ENCODE data around the gene RASSF3.

Gene RASSF3

DNA sequence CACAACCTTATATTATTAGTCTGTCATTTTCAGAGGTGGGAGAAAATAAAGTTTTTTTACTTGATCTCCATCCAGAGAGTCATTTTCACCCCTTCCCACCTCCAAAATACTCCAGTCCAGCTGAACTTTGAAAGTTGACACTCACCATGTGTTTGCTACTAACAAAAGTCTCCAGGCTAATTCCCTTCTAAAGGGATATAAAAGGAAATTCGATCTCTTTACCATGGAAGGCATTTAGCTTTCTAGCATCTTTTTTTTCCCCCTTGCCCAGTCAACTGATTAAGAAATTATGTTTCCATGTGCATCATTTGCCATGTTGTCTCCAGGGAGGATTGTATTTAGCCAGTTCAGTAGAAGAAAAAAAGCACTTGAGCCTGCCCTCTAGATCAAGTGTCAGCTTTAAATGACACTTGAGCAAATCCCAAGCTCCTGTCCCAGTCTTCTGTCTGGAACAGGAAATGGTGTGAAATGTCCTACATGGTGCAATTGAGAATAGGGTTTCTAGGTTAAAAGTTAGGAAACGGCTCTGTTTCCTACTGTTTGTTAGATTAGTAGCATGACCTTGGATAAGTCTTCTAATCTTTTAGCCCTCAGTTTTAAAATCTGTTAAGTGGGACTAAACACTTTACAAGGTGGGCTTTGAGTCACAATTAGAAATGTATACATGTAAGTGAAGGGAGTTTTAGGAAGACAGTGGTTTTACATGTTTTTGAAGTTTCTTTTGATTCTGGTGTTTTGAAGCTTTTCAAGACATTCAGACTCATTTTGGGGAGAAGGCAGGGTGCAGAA is 81.7 kb downstream of the RASSF3 start:
- no peak for DNase-seq (ENCODE audit: low read depth)

DNA sequence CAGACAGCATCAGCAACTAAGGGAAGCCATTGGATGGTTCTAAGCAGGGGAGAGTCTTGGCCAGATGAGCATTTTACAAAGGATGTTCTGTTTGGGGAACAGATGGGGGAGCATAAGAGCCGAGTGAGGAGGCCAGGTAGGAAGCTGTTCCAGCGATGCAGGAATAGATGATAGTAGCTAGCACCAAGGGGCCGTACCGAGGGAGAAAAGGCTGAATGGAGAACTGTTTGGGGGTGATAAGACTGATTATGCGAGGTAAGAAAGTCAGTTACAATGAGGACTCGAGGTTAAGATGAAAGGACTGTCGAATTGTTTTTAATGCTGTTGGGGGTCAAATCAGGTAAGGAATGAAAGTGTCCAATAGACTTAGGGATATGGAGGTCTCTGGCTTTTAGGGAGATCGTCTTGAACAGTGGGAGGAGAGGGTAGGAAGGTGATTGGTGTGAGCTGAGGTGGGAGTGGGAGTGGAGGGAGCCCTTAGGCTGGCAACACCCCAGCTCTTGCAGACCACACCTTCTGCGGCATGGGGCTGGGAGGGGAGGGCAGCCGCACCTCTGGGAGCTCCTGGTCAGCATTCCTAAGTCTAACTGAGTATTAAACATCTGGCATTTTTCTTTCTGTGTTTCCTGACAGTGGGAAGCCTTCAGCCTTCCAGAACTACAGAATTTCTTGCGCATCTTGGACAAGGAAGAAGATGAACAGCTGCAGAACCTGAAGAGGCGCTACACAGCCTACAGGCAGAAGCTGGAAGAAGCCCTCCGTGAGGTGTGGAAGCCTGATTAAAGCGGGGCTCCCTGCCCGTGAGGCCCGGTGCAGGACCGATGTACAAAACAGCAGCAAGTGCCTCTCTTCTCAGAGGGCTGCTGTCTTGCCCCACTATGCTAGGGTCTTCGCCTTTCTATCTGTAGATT is 84.1 kb downstream of the RASSF3 start:
- no peak for DNase-seq (ENCODE audit: low read depth)

DNA sequence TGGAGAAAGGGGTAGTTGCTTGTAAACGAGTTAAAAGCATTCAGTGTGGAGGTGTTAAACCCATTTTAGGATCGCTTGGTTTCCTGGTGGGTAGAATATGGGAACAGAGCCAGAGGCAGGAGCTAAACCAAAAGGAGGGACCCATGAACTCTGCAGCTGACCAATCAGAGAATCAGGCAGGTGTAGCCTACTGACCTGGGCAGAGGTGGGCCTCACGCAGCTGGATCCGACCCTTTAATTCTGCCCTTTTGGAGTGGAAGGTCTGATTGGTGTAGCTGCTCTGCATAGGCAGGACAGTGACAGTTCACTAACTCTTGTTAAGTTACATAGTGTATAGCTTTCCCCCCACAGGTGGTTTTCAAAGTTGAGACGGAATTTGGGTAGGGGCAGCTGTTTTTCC is 85.3 kb downstream of the RASSF3 start:
- DNase-seq (ENCODE audit: low read depth) = no peak

DNA sequence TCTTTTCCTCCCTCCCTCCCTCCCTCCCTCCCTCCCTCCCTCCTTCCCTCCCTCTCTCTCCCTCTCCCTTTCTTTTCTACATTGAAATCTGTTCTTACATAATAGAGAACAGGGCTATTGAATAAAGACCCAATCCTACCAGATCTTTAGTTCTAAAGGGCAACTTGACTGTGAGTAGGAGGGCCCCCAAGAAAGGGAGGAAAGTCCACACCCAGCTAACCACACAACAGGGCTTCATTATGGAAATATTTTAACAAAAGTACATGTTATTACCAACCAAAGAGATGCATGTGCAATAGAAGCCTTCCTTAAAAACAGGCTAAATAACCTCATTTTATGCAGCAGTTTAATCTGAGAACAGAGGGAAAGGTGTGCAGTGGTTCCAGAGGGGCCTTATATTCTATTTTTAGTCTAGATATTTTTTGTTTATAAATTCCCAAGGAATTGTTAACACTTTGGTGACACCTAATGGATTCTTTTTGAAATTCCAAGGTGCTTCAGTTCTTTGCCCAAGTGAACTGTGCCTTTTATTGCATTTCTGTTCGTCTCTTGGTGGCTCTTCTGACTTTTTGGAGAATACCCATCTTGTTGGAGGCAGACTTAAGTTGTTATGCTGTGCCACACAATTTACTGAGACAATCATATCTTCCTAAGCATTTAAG is 85.9 kb downstream of the RASSF3 start:
- DNase-seq (ENCODE audit: low read depth) = no peak

DNA sequence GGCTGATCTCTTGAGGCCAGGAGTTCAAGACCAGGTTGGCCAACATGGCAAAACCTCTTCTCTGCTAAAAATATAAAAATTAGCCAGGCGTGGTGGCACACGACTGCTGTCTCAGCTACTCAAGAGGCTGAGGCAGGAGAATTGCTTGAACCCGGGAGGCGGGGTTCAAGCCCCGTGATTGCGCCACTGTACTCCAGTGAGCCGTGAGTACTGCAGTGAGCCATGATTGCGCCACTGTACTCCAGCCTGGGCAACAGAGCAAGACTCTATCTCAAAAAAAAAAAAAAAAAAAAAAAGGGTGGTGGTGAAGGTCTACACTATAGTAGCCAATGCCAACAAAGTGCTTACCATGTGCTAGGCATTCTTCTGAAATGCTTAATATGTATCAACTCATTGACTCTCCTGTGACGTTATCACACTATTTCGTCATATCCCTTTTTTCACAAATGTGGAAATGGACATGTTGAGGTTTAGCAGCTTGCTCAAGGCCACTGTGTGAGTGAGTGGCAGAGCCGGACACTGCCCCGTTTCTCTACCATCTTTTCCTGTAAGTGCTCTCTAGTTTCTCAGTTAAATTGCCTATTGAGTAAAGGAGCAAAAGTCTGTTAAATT is 89.3 kb downstream of the RASSF3 start:
- no peak for DNase-seq (ENCODE audit: low read depth)

DNA sequence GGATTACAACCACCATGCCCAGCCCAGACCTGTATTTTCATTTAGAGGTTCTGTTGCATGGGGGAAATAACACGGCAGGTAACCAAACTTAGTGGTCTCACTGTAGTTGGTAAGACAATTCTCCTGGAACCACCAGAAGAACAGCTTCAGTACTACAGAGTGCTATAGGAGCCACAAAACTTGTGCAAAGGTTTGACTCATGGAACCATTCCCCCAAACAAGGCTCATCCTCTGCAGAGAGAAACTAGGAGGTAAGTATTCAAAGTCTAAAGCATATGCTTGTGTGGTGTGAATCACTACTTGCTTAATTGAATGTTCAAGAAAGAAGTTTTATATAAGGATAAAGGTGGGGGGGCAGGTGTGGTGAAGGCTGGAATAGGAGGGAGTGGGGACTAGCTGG is 90.2 kb downstream of the RASSF3 start:
- DNase-seq (ENCODE audit: low read depth) = no peak

DNA sequence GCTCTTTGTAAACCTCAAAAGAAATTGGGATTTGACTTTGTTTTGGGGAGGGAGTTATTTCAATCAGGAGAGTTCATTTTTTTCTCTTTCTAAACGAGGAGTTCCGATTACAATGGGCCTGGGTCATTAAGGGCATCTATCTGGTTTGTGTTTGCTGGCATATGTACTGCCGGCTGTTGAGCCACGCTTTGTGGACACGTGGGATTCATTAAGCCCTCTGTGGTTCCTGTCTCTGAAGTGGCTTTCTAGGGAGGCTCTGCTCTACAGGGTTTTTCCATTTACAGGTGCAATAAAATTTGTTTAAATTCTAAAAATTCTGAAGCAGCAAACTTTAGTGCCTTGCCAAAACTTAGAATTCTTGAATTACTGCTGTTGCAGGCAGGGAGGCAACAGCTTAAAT is 91.0 kb downstream of the RASSF3 start:
- no peak for DNase-seq (ENCODE audit: low read depth)

DNA sequence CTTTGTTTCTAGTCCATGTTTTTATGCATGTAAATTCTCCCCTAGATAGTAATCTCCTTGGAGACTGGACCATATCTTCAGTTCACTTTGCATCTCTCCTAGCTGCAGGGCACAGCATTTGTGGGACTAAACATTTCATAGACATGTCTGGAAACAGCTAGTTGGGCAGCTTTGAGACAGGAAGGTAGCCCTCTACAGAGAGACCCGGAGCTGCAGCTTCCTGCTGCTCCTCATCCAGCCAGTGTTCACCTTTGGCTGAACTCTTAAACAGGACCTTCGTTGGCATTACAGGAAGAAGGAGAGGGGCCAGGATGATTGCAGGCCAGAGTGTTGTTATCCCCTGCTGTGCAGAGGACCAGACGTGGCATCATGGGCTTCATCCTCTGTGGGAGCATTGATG is 96.0 kb downstream of the RASSF3 start:
- DNase-seq (ENCODE audit: low read depth) = no peak

DNA sequence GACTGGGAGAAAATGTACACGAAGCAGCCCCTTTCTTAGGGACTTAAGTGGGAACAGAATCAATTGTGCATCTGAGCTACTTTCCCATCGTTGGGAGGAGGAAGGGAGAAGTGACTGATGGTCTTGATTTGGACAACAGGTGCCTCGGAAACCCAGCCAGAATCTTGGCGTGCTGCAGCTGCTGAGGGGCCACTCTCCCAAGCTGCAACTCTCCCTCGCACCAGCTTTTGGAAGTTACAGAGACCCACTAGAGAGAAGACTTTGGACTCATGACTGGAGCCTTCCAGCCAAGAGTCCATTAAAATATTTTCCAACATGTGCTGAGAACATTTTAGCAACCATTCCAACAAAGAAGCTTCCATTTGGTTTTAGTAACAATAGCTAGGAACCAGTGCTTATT is 96.6 kb downstream of the RASSF3 start:
- no peak for DNase-seq (ENCODE audit: low read depth)

DNA sequence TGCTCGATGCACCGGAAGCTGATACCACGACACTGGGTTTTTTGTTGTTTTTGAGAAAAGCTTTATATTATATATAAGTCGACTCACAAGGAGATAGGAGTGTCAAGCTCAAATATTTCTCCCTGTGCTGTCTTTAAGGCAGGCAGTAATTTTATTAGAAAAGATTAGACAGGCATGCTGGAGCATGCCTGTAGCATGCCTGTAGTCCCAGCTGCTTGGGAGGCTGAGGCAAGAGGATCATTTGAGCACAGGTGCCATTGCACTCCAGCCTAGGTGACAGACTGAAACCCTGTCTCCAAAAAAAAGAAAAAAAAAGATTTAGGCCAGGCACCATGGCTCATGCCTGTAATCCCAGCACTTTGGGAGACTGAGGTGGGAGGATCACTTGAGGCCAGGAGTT is 97.1 kb downstream of the RASSF3 start:
- no peak for DNase-seq (ENCODE audit: low read depth)

DNA sequence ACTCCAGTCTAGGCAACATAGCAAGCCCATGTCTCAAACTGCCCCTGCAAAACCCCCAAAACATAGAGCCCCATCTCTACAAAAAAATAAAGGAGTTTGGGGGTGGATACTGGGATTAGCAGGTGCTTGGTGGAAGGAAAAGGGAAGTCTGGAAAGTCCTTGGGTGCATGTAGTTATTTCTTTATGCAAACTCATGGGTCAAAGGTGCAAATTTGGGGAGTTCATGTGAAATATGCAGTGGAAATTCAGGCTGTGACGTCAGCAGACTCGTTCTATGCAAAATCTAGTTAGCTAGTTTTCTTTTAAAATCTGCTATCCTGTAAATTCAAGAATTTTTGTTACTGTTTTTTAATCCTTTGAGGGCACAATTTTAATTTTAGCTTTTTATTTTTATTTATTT is 97.6 kb downstream of the RASSF3 start:
- no peak for DNase-seq (ENCODE audit: low read depth)

DNA sequence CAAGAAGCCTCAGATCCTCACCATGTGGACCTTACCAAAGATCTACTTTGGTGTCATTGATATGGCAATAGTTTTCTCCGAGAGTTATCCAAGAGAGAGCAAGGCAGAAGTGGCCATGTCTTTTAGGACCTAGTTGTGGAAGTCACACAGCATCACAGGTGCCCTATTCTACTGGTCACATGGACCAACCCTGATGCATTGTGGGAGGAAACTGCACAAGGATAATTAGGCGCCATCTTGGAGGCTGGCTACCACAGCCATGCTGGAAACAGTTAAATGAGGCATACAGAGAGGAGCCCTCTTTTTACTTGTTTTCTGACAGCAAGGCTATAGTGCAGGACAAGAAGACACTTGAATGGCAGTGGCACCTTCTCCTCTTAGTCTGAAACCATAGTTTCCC is 99.1 kb downstream of the RASSF3 start:
- DNase-seq (ENCODE audit: low read depth) = no peak

DNA sequence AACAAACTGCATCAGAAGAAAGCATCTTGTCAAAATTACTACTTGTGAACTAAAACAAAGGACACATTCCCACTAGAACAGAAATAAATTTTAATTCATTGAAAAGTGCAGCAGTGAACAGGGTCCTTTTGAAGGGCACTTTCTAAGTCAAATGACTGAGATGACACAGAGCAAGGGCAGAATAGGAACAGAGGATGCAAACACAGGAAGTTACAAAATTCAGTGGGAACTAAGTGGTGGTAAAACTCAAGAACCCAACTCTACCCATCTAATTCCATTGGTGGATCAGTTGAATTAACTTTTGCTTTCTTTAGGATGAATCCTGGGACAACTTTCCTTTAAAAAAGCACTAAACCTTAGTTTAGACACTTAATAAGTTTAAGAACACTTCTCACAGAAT is 103.1 kb downstream of the RASSF3 start:
- DNase-seq (ENCODE audit: low read depth) = no peak

DNA sequence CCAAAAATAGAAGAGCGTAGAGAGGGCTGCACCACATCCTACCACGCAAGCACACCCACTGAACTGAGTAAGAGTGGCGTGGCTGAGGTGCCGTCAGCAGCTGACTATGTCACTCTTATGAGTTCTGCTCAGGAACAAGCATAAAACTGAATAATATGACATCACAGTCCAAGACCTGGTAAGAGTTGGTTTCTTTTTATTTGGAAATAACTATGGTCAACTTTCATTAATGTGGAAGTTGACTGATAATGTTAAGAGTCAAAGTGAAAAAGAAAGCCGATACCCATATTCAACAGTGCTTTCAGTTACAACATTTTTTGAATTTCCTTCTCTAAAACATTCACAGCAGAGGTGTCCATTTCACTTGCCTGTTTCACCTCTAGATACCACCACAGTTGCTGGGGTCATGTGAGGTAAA is 104.3 kb downstream of the RASSF3 start:
- no peak for DNase-seq (ENCODE audit: low read depth)

DNA sequence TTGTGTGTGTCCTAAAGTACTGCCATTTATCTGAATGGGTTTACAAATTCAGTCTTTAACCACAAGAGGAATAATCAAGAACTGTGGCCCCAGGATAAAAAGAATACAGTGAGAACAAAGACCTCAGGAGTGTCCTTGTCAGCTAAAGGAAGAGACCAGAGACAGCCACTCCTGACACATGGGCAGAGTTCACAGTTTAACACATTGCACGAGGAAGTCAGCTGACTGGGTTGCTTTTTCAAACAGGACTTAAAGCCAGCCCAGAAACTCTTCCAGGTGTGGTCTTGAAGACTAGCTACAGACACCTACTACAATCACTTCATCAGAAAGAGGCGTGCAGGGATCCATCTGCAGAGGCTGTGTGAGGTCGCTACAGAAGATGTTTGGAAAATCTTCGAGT is 106.1 kb downstream of the RASSF3 start:
- DNase-seq (ENCODE audit: low read depth) = no peak

DNA sequence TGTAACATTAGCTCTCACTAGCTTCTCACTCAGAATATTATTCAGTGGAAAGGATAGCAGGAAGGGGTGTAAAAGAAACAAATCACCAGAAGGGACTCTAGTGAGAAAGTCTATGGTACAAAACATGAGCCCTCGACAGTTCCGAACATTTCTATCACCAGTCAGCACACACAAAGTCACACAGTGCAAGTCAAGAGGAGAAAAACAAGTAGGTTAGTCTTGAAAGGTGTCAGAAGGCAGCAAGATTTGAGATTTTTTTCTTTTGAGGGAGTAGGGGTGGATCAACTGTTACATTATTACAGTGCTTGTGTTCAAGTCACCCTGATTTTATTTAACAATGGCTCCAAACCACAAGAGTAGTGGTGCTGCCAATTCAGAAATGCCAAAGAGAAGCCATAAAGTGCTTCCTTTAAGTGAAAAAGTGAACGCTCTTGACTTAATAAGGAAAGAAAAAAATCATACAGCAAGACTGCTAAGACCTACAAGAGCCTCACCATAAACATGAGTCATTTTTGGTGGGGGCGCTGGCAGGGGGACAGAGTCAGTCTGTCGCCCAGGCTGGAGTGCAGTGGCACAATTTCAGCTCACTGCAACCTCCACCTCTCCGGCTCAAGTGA is 106.7 kb downstream of the RASSF3 start:
- no peak for DNase-seq (ENCODE audit: low read depth)

DNA sequence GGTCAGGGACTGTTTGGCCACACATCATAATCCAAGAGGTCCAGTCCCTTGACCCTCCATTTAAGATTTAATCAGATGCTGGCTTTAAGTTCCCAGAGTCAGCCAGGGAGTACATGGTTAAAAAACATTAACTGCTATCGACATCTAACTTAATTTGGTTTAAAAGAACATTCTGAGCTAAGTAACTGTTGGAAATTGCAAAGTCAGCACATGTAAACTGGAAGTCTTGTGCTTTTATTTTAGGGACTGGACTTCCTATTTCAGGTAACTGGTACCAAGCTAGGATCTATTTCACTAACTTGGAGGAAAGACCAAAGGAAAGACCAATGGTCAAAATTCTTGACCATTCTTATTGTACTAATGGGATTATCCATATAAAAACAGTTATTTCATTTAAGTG is 108.4 kb downstream of the RASSF3 start:
- no peak for DNase-seq (ENCODE audit: low read depth)

DNA sequence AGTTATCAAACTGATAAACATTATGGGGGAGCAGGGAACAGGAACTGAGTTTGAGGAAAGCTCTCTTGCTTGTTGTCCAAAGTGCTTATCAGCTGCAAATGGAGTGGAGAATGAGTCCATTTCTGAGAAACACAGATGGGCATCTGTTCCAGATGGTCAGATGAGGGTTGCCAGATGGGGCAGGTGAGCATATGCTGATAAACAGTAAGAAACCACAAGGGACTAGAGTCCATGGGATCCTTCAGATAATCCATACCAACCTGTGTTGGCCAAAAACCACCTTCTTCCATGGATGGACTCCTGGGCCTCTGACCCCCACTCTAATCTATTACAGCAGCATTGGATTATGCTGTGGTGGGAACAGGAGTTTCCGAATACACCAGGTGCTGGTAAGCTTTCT is 110.6 kb downstream of the RASSF3 start:
- DNase-seq (ENCODE audit: low read depth) = no peak

DNA sequence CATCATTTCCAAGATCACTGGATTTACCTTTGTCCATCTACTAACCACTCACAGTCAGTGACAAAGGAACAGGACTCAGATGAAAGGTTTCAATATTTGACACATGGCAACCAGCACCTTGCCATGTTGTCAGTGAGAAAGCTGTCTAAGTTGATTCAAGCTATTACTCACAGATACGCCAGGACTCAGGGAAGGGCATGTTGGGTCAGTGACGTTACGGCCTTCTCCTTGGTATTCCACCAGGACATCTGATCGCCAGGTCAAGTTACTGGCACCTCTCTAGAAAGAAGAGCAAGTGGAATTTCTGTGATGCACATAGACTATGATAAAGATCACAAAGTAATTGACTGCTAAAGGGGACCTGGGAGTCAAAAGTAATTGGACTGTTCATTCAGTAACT is 112.5 kb downstream of the RASSF3 start:
- no peak for DNase-seq (ENCODE audit: low read depth)

DNA sequence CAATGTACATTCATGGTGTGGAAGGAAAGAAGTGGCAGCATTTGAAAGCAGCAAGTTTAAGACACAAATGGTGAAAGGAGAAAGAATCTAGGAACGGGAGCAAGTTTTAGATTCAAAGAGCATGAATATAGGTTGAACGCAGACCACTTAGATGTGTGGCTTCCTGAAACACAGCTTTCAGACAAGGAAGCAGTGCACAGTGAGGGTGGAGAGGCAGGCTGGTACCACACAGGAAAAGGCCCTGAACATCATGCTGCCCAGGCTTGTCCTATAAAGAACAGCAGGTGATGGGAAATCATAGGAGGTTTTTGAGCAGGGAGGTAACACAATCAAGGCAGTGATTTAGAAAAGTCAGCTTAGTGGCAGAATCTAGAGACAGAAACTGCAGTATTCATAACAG is 113.3 kb downstream of the RASSF3 start:
- DNase-seq (ENCODE audit: low read depth) = no peak

DNA sequence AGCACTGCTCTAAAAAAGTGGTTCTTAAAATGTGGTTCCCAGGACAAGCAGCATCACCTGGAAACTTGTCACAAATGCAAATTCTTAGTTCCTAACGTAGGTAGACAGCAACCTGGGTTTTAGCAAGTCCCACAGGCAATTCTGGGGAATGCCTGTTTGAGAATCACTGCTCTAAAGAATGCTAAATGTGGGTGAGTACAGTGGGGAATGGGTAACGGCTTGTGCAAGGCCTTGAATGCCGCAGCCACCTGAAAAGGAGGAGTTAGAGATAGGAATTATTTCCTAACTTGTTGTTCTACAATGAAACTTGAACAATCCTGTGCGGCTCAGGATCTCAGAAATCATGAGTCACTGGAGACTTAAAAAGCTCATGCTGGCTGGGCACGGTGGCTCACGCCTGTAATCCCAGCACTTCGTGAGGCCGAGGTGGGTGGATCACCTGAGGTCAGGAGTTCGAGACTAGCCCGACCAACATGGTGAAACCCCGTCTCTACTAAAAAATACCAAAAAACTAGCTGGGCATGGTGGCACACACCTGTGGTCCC is 114.0 kb downstream of the RASSF3 start:
- no peak for DNase-seq (ENCODE audit: low read depth)

All from GM04504 (cell line).